Tibial nerve (tissue), 4 donors: Measurements from ENCODE around the gene FASN. TPM values are rescaled to one million over a fixed set of nuclear protein-coding genes. Genes with fewer than 3 reads are reported as not detected.
"Not testable (repeated sequence)": the region's sequence is repeated elsewhere in the genome, so short reads cannot be mapped to it uniquely, and the experiment has no call there.

ENCODE experiments used
- DNase-seq, 2 donors: peaks; one replicate each; pipeline ENCODE4 v3.0.0-alpha.2; 2019; ENCODE audit warnings: low spot score in 2 of 2
- H3K27ac ChIP-seq, 4 donors: fragments of 200-600 bp; sonication (generic) in 3 of 4; one replicate each; pipeline ENCODE4 v1.5.1; 2017 to 2019; ENCODE audit warnings: mild to moderate bottlenecking in 1 of 4
- H3K27me3 ChIP-seq, 2 donors: fragments of 200-600 bp; sonication (generic) in 1 of 2; one replicate each; pipeline versions ENCODE4 v1.5.1 to v1.6.0; 2017 to 2019
- H3K36me3 ChIP-seq, 3 donors: fragments of 200-600 bp; sonication (generic); one replicate each; pipeline ENCODE4 v1.5.1; 2018 to 2019
- H3K4me1 ChIP-seq, 4 donors: fragments of 200-600 bp; sonication (generic) in 3 of 4; one replicate each; pipeline ENCODE4 v1.5.1; 2017 to 2019
- H3K4me3 ChIP-seq, 4 donors: fragments of 200-600 bp; sonication (generic) in 3 of 4; one replicate each; pipeline ENCODE4 v1.5.1; 2017 to 2019; ENCODE audit warnings: mild to moderate bottlenecking in 1 of 4, moderate library complexity in 1 of 4
- H3K9me3 ChIP-seq, 4 donors: fragments of 200-600 bp; sonication (generic) in 3 of 4; one replicate each; pipeline ENCODE4 v1.5.1; 2017 to 2019
- CTCF ChIP-seq, 5 experiments: fragments of 200-600 bp in 3 of 5; fragments of 450-650 bp in 2 of 5; sonication (generic) in 3 of 5; IDR thresholded peaks; one replicate each; pipeline ENCODE4 v1.5.1; 2016 to 2019; ENCODE audit warnings: antibody characterized with exemption in 5 of 5, mild to moderate bottlenecking in 3 of 5, moderate library complexity in 2 of 5
- EP300 ChIP-seq, 2 donors: sonication (generic); formaldehyde crosslinking; IDR thresholded peaks; one replicate each; pipeline ENCODE4 v1.6.1; 2017; ENCODE audit warnings: antibody characterized with exemption in 2 of 2, mild to moderate bottlenecking in 1 of 2
- POLR2A ChIP-seq, 2 donors: fragments of 450-650 bp; IDR thresholded peaks; one replicate each; pipeline ENCODE4 v1.6.1; 2017; ENCODE audit warnings: antibody characterized with exemption in 2 of 2, mild to moderate bottlenecking in 2 of 2, moderate library complexity in 2 of 2
- WGBS, 2 donors: methylation state at CpG; one replicate each; pipeline ENCODE4 v1.1.5; 2018; 5-methylcytosine and 5-hydroxymethylcytosine counted together
- total RNA-seq, 4 donors: library from RNA; depleted of rRNA; stranded (reverse); fragments of >200 nt; gene quantifications; one replicate each; pipeline ENCODE4 v1.1.0, GENCODE V29; 2016

Gene FASN
- total RNA-seq = 100 to 1,000 TPM; 129 to 319 (median 160) TPM

GRCh38 chr17:82098169-82098938, at the start of gene FASN:
TSS of gene FASN (minus strand) at chr17:82098236. CDS start at chr17:82096445, 1,791 bp downstream.
- Histone ChIP-seq H3K4me1 (peaks cover 3 to 74% (median 37%) of the 10 kb centered on the region in 4 donors), H3K36me3 (peaks cover 5 to 31% (median 12%) of the 10 kb centered on the region in 3 donors), H3K27me3 (no peaks in the 10 kb centered on the region), H3K4me3 (peak within 1 kb of the TSS; percentile 83 to 98 (median 90)), H3K27ac (peak within 1 kb of the TSS; percentile 82 to 98 (median 95)), H3K9me3 (no peaks in the 10 kb centered on the region)
- peak; percentile 93 to 94 for DNase-seq
- 0 to 1% methylated on average over 35 to 43 of the region's 124 CpGs for WGBS, 2 donors
- TF ChIP-seq EP300 (IDR thresholded peaks at IDR 0.05) (peak in 1 of 2 donors; percentile 85), POLR2A (IDR thresholded peaks at IDR 0.05) (peak; percentile 90 to 95), CTCF (IDR thresholded peaks at IDR 0.05) (peak; percentile 37 to 62 (median 49))

GRCh38 chr17:82146663-82147654, 48.9 kb upstream of the FASN start:
- no peak for TF ChIP-seq EP300 (IDR thresholded peaks at IDR 0.05)
- TF ChIP-seq CTCF (IDR thresholded peaks at IDR 0.05) = no peak
- no peak for TF ChIP-seq POLR2A (IDR thresholded peaks at IDR 0.05)

GRCh38 chr17:82145550-82146155, 47.6 kb upstream of the FASN start:
- Histone ChIP-seq H3K4me3 (no peak overlapping the region), H3K9me3 (no peaks in the 10 kb centered on the region), H3K4me1 (no peaks in the 10 kb centered on the region), H3K27ac (no peak overlapping the region), H3K36me3 (peaks cover 0 to 22% (median 0%) of the 10 kb centered on the region in 3 donors), H3K27me3 (no peaks in the 10 kb centered on the region)
- TF ChIP-seq POLR2A (IDR thresholded peaks at IDR 0.05) = no peak
- TF ChIP-seq CTCF (IDR thresholded peaks at IDR 0.05) = no peak
- TF ChIP-seq EP300 (IDR thresholded peaks at IDR 0.05) = no peak
- DNase-seq = no peak
- 96 to 100% methylated on average over 4 to 13 of the region's 13 CpGs for WGBS, 2 donors

More at GRCh38 chr17:82146663-82147654, 48.9 kb upstream of the FASN start:
- 84 to 93% methylated on average over 18 of the region's 18 CpGs for WGBS, 2 donors
- Histone ChIP-seq H3K9me3 (no peaks in the 10 kb centered on the region), H3K27me3 (no peaks in the 10 kb centered on the region), H3K27ac (no peak overlapping the region), H3K4me3 (no peak overlapping the region), H3K4me1 (no peaks in the 10 kb centered on the region), H3K36me3 (peaks cover 0 to 22% (median 0%) of the 10 kb centered on the region in 3 donors)
- no peak for DNase-seq

GRCh38 chr17:82143333-82143732, 45.3 kb upstream of the FASN start:
- no peak overlapping the region for H3K4me3 ChIP-seq
- no peak overlapping the region for H3K27ac ChIP-seq
- no peak for DNase-seq
- H3K4me1 ChIP-seq = no peaks in the 10 kb centered on the region
- H3K36me3 ChIP-seq = peaks cover 0 to 21% (median 0%) of the 10 kb centered on the region in 3 donors
- no peak for TF ChIP-seq EP300 (IDR thresholded peaks at IDR 0.05)
- TF ChIP-seq CTCF (IDR thresholded peaks at IDR 0.05) = no peak
- no peak for TF ChIP-seq POLR2A (IDR thresholded peaks at IDR 0.05)
- H3K27me3 ChIP-seq = no peaks in the 10 kb centered on the region
- WGBS, 2 donors = 87 to 88% methylated on average over 8 of the region's 8 CpGs
- no peaks in the 10 kb centered on the region for H3K9me3 ChIP-seq

GRCh38 chr17:82139961-82140360, 41.9 kb upstream of the FASN start:
- not testable (repeated sequence) for H3K36me3 ChIP-seq, H3K27me3 ChIP-seq, H3K9me3 ChIP-seq, DNase-seq, H3K4me3 ChIP-seq, H3K4me1 ChIP-seq, H3K27ac ChIP-seq
- 94 to 96% methylated on average over 10 of the region's 10 CpGs for WGBS, 2 donors
